ENCODE results near the gene CARD18. TPM values are rescaled to one million over a fixed set of nuclear protein-coding genes. Genes with fewer than 3 reads are reported as not detected.
"Not testable (repeated sequence)": the region's sequence is repeated elsewhere in the genome, so short reads cannot be mapped to it uniquely, and the experiment has no call there.

The CARD18 gene
- total and polyA plus RNA-seq, 2 donors (not counting 1 experiment from before 2014, with no cell fraction given) = not detected

GRCh38 chr11:105103336-105103735 is 36.2 kb downstream of the CARD18 start:
- H3K79me2 ChIP-seq (ENCODE audit: control insufficient read depth, insufficient read depth, low read length) = no peaks in the 10 kb centered on the region
- DNase-seq = no peak
- H3K4me3 ChIP-seq (ENCODE audit: control extremely low read depth in 1 of 5, extremely low read depth in 1 of 5, insufficient read depth in 1 of 5, low read depth in 2 of 5, low read length in 4 of 5) = no peak overlapping the region
- TF ChIP-seq EZH2 (IDR thresholded peaks at IDR 0.05; ENCODE audit: borderline replicate concordance, insufficient read depth, low read depth, low read length, poor library complexity, severe bottlenecking) = no peak
- TF ChIP-seq CTCF (IDR thresholded peaks at IDR 0.05) = no peak
- no peak overlapping the region for H2AFZ ChIP-seq (ENCODE audit: insufficient read depth, low read depth, low read length, poor library complexity, severe bottlenecking)
- H3K36me3 ChIP-seq (replicated peaks in 1 of 2; ENCODE audit: control extremely low read depth in 1 of 2, control insufficient read depth in 1 of 2, extremely low read depth in 1 of 2, insufficient read depth in 2 of 2, low read length in 1 of 2) = no peaks in the 10 kb centered on the region
- no peaks in the 10 kb centered on the region for H3K4me1 ChIP-seq (ENCODE audit: control insufficient read depth in 2 of 2, insufficient read depth in 2 of 2, low read length in 2 of 2)
- H3K27me3 Mint-ChIP-seq = peaks cover 3% of the 10 kb centered on the region
- no peak overlapping the region for H3K27ac ChIP-seq (ENCODE audit: low read length in 2 of 2)
- intact Hi-C loops (cut with micrococcal nuclease) = no loop called here
- no peak overlapping the region for H3K9ac ChIP-seq (ENCODE audit: low read length)
- ChIA-PET POLR2A (no interaction called here), CTCF (no interaction called here)
- H3K27me3 ChIP-seq (replicated peaks in 1 of 4; ENCODE audit: control extremely low read depth in 1 of 4, control insufficient read depth in 3 of 4, insufficient read depth in 4 of 4, low read length in 3 of 4) = no peaks in the 10 kb centered on the region
- no peak overlapping the region for H3K4me2 ChIP-seq (replicated peaks; ENCODE audit: low read depth, low read length, poor library complexity, severe bottlenecking)
- no peak overlapping the region for H3K27ac Mint-ChIP-seq
- H3K4me3 Mint-ChIP-seq = no peak overlapping the region
- H4K20me1 ChIP-seq (ENCODE audit: control insufficient read depth, insufficient read depth, low read length, poor library complexity, severe bottlenecking) = no peaks in the 10 kb centered on the region
- no peaks in the 10 kb centered on the region for H3K9me3 Mint-ChIP-seq (ENCODE audit: insufficient read depth)
- H3K9me3 ChIP-seq (ENCODE audit: control extremely low read depth in 1 of 3, control insufficient read depth in 2 of 3, insufficient read depth in 1 of 3, low read length in 2 of 3) = peaks cover 0 to 2% (median 0%) of the 10 kb centered on the region in 3 donors
- no peak for ATAC-seq (ENCODE audit: low read depth)
- H3K4me1 Mint-ChIP-seq = peaks cover 2% of the 10 kb centered on the region

GRCh38 chr11:105102079-105102581 is 37.4 kb downstream of the CARD18 start:
- no CpG with 5 or more reads among the region's 3 CpGs for WGBS (ENCODE audit: insufficient coverage)
- intact Hi-C loops (cut with micrococcal nuclease); H3K27me3 Mint-ChIP-seq: not testable (repeated sequence)

More at GRCh38 chr11:105102079-105102581, 37.4 kb downstream of the CARD18 start:
- H3K4me2 ChIP-seq (replicated peaks; ENCODE audit: low read depth, low read length, poor library complexity, severe bottlenecking); H3K4me1 ChIP-seq (ENCODE audit: control insufficient read depth in 2 of 2, insufficient read depth in 2 of 2, low read length in 2 of 2); H3K79me2 ChIP-seq (ENCODE audit: control insufficient read depth, insufficient read depth, low read length); H3K36me3 ChIP-seq (replicated peaks in 1 of 2; ENCODE audit: control extremely low read depth in 1 of 2, control insufficient read depth in 1 of 2, extremely low read depth in 1 of 2, insufficient read depth in 2 of 2, low read length in 1 of 2); H3K4me1 Mint-ChIP-seq; H4K20me1 ChIP-seq (ENCODE audit: control insufficient read depth, insufficient read depth, low read length, poor library complexity, severe bottlenecking); DNase-seq; CTCF ChIA-PET; H2AFZ ChIP-seq (ENCODE audit: insufficient read depth, low read depth, low read length, poor library complexity, severe bottlenecking); H3K27me3 ChIP-seq (replicated peaks in 1 of 4; ENCODE audit: control extremely low read depth in 1 of 4, control insufficient read depth in 3 of 4, insufficient read depth in 4 of 4, low read length in 3 of 4); H3K9me3 ChIP-seq (ENCODE audit: control extremely low read depth in 1 of 3, control insufficient read depth in 2 of 3, insufficient read depth in 1 of 3, low read length in 2 of 3); H3K27ac ChIP-seq (ENCODE audit: low read length in 2 of 2); H3K4me3 Mint-ChIP-seq; H3K9me3 Mint-ChIP-seq (ENCODE audit: insufficient read depth); H3K4me3 ChIP-seq (ENCODE audit: control extremely low read depth in 1 of 5, extremely low read depth in 1 of 5, insufficient read depth in 1 of 5, low read depth in 2 of 5, low read length in 4 of 5); H3K9ac ChIP-seq (ENCODE audit: low read length); ATAC-seq (ENCODE audit: low read depth); POLR2A ChIA-PET; H3K27ac Mint-ChIP-seq: not testable (repeated sequence)
